Hepatocyte (in vitro differentiated cells): ENCODE data around the gene MAD1L1. TPM values are rescaled to one million over a fixed set of nuclear protein-coding genes. Genes with fewer than 3 reads are reported as not detected.

ENCODE experiments used
- DNase-seq: peaks from one replicate; pipeline ENCODE4 v3.0.0-alpha.2; 2016; ENCODE audit warnings: low spot score
- H2AFZ ChIP-seq: fragments of 200-600 bp; sonication (generic); 2 replicates; pipeline ENCODE4 v1.6.0; 2016; ENCODE audit warnings: antibody characterized with exemption, mild to moderate bottlenecking
- H3K27ac ChIP-seq: fragments of 200-600 bp; sonication (generic); 2 replicates; pipeline ENCODE4 v1.5.1; 2016; ENCODE audit warnings: mild to moderate bottlenecking
- H3K27me3 ChIP-seq: fragments of 200-600 bp; sonication (generic); 2 replicates; pipeline ENCODE4 v1.6.1; 2016
- H3K36me3 ChIP-seq: fragments of 200-600 bp; sonication (generic); replicated peaks from 2 replicates; pipeline ENCODE4 v1.5.1; 2016; ENCODE audit warnings: low read depth; ENCODE audit not compliant: insufficient read depth
- H3K4me1 ChIP-seq: fragments of 200-600 bp; sonication (generic); 2 replicates; pipeline ENCODE4 v1.5.1; 2016; ENCODE audit warnings: mild to moderate bottlenecking, moderate library complexity; ENCODE audit not compliant: insufficient read depth
- H3K4me2 ChIP-seq: fragments of 200-600 bp; sonication (generic); 2 replicates; pipeline ENCODE4 v1.6.0; 2016
- H3K4me3 ChIP-seq: fragments of 200-600 bp; sonication (generic); 2 replicates; pipeline ENCODE4 v1.5.1; 2016; ENCODE audit warnings: mild to moderate bottlenecking
- H3K79me2 ChIP-seq: fragments of 200-600 bp; sonication (generic); 2 replicates; pipeline ENCODE4 v1.6.0; 2017; ENCODE audit warnings: mild to moderate bottlenecking
- H3K9me2 ChIP-seq: fragments of 200-600 bp; sonication (generic); replicated peaks from 2 replicates; pipeline ENCODE4 v1.6.0; 2017; ENCODE audit warnings: mild to moderate bottlenecking; ENCODE audit not compliant: insufficient read depth
- H3K9me3 ChIP-seq: fragments of 200-600 bp; sonication (generic); 2 replicates; pipeline ENCODE4 v1.5.1; 2016; ENCODE audit warnings: low read depth, mild to moderate bottlenecking
- H4K20me1 ChIP-seq: fragments of 200-600 bp; sonication (generic); 2 replicates; pipeline ENCODE4 v1.6.0; 2016; ENCODE audit warnings: mild to moderate bottlenecking; ENCODE audit not compliant: insufficient read depth, poor library complexity, severe bottlenecking
- EZH2 ChIP-seq: fragments of 200-600 bp; sonication (generic); IDR thresholded peaks from 2 replicates; pipeline ENCODE4 v1.6.1; 2016; ENCODE audit warnings: antibody characterized with exemption, mild to moderate bottlenecking, borderline replicate concordance
- EZH2phosphoT487 ChIP-seq: fragments of 200-600 bp; sonication (generic); IDR thresholded peaks from one replicate; pipeline ENCODE4 v1.6.1; 2018; ENCODE audit warnings: antibody characterized with exemption, mild to moderate bottlenecking, low read depth, moderate library complexity; ENCODE audit not compliant: unreplicated experiment, severe bottlenecking
- WGBS: methylation state at CpG from one replicate; pipeline ENCODE4 v1.1.6; 2016; ENCODE audit warnings: low lambda C conversion rate; ENCODE audit errors: missing lambda C conversion rate; 5-methylcytosine and 5-hydroxymethylcytosine counted together
- polyA plus RNA-seq: library from polyadenylated mRNA; unstranded; fragments of >200 nt; fragmentation: Nextera tagmentation; extraction: Ambion mirVana; gene quantifications from 2 replicates; pipeline ENCODE4 v1.2.1, GENCODE V29; 2016
- total RNA-seq: library from RNA; depleted of rRNA; stranded (reverse); fragments of >200 nt; gene quantifications from 2 replicates; pipeline ENCODE4 v1.2.3, GENCODE V29; 2014
- TF ChIP-seq, protein P1 (sequence below): fragments of 200-600 bp; sonication (generic); IDR thresholded peaks from 2 replicates; pipeline ENCODE4 v1.5.1; 2016; ENCODE audit warnings: antibody characterized with exemption, mild to moderate bottlenecking; ENCODE audit not compliant: poor library complexity

MAD1L1 gene
- total and polyA plus RNA-seq, 2 experiments from 2014 or later, result 30.7 to 31.0 TPM

DNA sequence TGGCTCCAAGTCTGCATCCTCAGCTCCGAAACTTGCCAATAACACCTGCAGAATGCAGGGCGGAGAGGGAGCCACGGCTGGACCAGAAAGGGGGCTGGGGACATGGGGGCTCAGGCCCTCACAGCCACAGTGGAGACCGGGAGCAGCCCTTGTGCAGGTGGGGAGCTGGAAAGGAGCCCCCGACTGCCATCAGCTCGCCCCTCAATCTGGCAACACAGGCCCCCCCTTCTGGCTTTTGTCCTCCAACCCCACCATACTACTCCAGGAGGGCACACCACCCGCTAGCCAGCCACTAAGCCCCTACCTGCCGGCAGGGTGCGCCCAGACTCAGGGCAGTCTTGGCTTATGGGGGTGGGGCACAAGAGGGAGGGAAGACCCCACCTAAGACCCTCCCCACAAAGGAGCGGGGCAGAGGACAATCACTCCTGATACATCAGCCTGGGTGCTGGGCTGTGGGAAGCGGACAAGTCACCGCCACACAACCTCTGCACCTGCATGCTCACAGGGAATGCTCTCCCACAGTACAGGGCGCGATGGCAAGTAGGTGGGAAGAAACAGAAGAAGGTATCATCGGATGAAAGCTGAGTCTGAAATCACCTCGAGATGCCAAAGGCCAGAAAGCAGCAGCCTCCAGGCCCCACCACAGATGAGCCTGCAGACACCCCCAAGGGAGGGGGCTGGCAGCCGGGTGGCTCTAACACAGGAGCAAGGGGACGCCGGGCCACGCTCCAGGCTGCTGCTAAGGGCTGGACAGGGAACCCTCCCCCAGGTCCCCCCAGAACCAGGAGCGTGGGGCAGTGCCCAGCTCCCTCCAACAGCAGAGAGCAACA, 297.4 kb downstream of the MAD1L1 start:
- TF ChIP-seq, protein P1, sequence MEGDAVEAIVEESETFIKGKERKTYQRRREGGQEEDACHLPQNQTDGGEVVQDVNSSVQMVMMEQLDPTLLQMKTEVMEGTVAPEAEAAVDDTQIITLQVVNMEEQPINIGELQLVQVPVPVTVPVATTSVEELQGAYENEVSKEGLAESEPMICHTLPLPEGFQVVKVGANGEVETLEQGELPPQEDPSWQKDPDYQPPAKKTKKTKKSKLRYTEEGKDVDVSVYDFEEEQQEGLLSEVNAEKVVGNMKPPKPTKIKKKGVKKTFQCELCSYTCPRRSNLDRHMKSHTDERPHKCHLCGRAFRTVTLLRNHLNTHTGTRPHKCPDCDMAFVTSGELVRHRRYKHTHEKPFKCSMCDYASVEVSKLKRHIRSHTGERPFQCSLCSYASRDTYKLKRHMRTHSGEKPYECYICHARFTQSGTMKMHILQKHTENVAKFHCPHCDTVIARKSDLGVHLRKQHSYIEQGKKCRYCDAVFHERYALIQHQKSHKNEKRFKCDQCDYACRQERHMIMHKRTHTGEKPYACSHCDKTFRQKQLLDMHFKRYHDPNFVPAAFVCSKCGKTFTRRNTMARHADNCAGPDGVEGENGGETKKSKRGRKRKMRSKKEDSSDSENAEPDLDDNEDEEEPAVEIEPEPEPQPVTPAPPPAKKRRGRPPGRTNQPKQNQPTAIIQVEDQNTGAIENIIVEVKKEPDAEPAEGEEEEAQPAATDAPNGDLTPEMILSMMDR, result no peak
- TF ChIP-seq EZH2phosphoT487 (no peak), EZH2 (no peak)
- no peaks in the 10 kb centered on the region for H3K4me1 ChIP-seq
- H3K4me2 ChIP-seq, result no peak overlapping the region
- H4K20me1 ChIP-seq, result no peaks in the 10 kb centered on the region
- no peak overlapping the region for H3K4me3 ChIP-seq
- H3K27me3 ChIP-seq, result no peaks in the 10 kb centered on the region
- no peaks in the 10 kb centered on the region for H3K36me3 ChIP-seq
- 99% methylated on average over 21 of the region's 21 CpGs for WGBS
- no peaks in the 10 kb centered on the region for H3K79me2 ChIP-seq
- H3K9me2 ChIP-seq, result no peaks in the 10 kb centered on the region
- no peak for DNase-seq
- H3K9me3 ChIP-seq, result no peaks in the 10 kb centered on the region
- no peak overlapping the region for H2AFZ ChIP-seq
- no peak overlapping the region for H3K27ac ChIP-seq

DNA sequence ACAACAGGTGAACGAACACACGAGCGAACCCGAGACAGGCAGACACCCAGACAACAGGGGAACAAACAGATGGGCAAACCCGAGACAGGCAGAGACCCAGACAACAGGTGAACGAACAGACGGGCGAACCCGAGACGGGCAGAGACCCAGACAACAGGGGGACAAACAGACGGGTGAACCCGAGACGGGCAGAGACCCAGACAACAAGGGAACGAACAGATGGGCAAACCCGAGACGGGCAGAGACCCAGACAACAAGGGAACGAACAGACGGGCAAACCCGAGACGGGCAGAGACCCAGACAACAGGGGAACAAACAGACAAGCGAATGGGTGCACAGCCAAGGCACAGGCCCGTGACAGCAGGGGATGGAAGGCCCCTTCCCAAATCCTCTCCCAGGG, 298.0 kb downstream of the MAD1L1 start:
- TF ChIP-seq EZH2, result no peak
- TF ChIP-seq, protein P1, result no peak
- TF ChIP-seq EZH2phosphoT487, result no peak
- Histone ChIP-seq H4K20me1 (no peaks in the 10 kb centered on the region), H3K4me3 (no peak overlapping the region), H3K27me3 (no peaks in the 10 kb centered on the region), H3K79me2 (no peaks in the 10 kb centered on the region), H3K36me3 (no peaks in the 10 kb centered on the region), H3K27ac (no peak overlapping the region), H3K4me2 (no peak overlapping the region), H3K9me2 (no peaks in the 10 kb centered on the region), H3K4me1 (no peaks in the 10 kb centered on the region), H3K9me3 (no peaks in the 10 kb centered on the region), H2AFZ (no peak overlapping the region)
- no peak for DNase-seq
- 98% methylated on average over 21 of the region's 22 CpGs for WGBS

DNA sequence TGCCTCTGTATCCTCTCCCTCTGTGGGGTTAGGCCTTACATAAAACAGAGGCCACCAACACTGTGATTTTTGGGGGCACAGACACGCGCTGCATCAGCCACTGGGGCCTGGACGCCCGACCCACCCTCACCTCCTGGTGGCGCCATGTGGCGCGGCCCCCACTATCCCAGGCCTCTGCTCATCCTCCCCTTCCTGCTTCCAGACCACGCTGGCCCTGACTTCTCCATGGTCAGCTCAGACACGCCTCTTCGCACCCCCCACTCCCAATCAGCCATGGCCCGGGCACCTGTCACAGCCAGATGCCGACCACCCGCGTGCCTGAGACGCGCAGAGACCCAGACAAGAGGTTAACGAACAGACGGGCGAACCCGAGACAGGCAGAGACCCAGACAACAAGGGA, 298.7 kb downstream of the MAD1L1 start:
- Histone ChIP-seq H3K9me3 (no peaks in the 10 kb centered on the region), H3K4me1 (no peaks in the 10 kb centered on the region)
- 97% methylated on average over 20 of the region's 20 CpGs for WGBS

More for the DNA sequence above, 298.7 kb downstream of the MAD1L1 start:
- TF ChIP-seq, protein P1, result no peak
- TF ChIP-seq EZH2phosphoT487, result no peak
- TF ChIP-seq EZH2, result no peak
- no peak overlapping the region for H3K4me2 ChIP-seq
- H3K4me3 ChIP-seq, result no peak overlapping the region
- no peaks in the 10 kb centered on the region for H3K9me2 ChIP-seq
- no peaks in the 10 kb centered on the region for H3K36me3 ChIP-seq
- no peaks in the 10 kb centered on the region for H4K20me1 ChIP-seq
- H2AFZ ChIP-seq, result no peak overlapping the region
- no peak overlapping the region for H3K27ac ChIP-seq
- no peak for DNase-seq
- H3K27me3 ChIP-seq, result no peaks in the 10 kb centered on the region
- no peaks in the 10 kb centered on the region for H3K79me2 ChIP-seq
